ENCODE data around the gene PRRX1.

Gene PRRX1

DNA sequence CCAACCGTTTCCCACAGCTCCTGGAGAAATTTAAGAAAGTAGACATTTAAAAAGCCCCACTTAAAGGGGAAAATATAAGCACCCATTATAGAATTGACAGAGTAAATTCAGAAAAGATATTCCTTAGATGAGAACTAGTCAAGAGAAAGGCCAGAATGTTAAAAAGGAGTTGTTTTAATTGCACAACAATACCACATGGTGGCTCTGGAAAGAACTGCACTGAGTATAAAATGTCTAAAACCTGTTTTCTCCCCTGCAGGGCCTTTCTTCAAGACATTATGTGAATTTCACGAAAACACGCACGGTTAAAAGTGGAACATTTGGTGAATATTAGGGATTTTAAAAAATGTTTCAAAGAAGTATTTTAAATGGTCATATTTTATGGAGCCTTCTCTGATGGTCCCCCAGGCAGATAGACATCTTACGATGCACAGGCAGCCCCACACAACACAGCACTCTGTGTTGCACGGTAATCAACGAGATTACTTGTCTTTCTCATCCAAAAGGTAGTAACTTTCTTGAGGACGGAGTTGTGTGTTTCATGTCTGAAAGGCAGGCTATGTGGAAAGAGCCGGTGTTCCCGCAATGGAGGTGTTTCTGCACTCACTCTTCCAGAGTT is 101.9 kb downstream of the PRRX1 start:
- Histone ChIP-seq H3K27ac (ENCODE audit: low read length) (no peak overlapping the region), H3F3A (ENCODE audit: insufficient read depth, low read length) (no peaks in the 10 kb centered on the region), H3K27me3 (replicated peaks; ENCODE audit: insufficient read depth, low read length) (no peaks in the 10 kb centered on the region), H3K4me3 (ENCODE audit: low read length) (no peak overlapping the region), H3K9me3 (replicated peaks; ENCODE audit: insufficient read depth, low read length) (no peaks in the 10 kb centered on the region), H4K20me1 (ENCODE audit: insufficient read depth, low read length) (no peaks in the 10 kb centered on the region), H3K9me2 (replicated peaks; ENCODE audit: insufficient read depth, low read length) (no peaks in the 10 kb centered on the region), H3K9ac (ENCODE audit: low read length) (no peak overlapping the region), H3K36me3 (replicated peaks; ENCODE audit: insufficient read depth, low read length) (no peaks in the 10 kb centered on the region), H3K79me2 (ENCODE audit: low read length) (no peaks in the 10 kb centered on the region), H3K4me2 (ENCODE audit: low read depth, low read length) (no peak overlapping the region), H2AFZ (ENCODE audit: low read length) (no peak overlapping the region), H3K4me1 (ENCODE audit: low read length) (no peaks in the 10 kb centered on the region)
- DNase-seq = peak; percentile 27
- TF ChIP-seq, protein P1, sequence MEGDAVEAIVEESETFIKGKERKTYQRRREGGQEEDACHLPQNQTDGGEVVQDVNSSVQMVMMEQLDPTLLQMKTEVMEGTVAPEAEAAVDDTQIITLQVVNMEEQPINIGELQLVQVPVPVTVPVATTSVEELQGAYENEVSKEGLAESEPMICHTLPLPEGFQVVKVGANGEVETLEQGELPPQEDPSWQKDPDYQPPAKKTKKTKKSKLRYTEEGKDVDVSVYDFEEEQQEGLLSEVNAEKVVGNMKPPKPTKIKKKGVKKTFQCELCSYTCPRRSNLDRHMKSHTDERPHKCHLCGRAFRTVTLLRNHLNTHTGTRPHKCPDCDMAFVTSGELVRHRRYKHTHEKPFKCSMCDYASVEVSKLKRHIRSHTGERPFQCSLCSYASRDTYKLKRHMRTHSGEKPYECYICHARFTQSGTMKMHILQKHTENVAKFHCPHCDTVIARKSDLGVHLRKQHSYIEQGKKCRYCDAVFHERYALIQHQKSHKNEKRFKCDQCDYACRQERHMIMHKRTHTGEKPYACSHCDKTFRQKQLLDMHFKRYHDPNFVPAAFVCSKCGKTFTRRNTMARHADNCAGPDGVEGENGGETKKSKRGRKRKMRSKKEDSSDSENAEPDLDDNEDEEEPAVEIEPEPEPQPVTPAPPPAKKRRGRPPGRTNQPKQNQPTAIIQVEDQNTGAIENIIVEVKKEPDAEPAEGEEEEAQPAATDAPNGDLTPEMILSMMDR (IDR thresholded peaks at IDR 0.05; ENCODE audit: low read length) = peak; percentile 35
- no peak for TF ChIP-seq EZH2 (optimal IDR thresholded peaks at IDR 0.05; ENCODE audit: low read depth, low read length)
- no peak for TF ChIP-seq EZH2phosphoT487 (IDR thresholded peaks at IDR 0.05; ENCODE audit: low read length)

DNA sequence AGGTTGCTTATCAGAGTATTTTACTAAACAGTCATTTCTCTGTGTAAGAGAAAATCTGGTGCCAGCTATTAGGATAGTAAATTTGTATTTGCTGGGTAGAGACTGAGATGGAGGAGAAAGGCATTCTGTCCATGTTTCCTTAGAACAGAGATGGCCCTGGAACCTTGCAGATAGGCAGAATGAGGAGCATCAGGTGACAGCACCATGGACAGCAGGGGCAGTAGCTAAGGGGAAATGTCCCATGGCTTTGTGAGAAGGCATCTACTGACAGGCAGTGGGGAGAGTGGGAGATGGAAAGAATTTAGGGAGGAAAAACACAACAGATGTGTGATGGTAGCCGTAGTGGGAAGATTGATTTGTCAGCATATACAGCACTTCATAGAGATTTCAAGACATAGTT is 105.0 kb downstream of the PRRX1 start:
- no peaks in the 10 kb centered on the region for H3K9me3 ChIP-seq (replicated peaks; ENCODE audit: insufficient read depth, low read length)
- H3K27ac ChIP-seq (ENCODE audit: low read length) = no peak overlapping the region
- no peak for TF ChIP-seq EZH2 (optimal IDR thresholded peaks at IDR 0.05; ENCODE audit: low read depth, low read length)
- TF ChIP-seq, protein P1 (IDR thresholded peaks at IDR 0.05; ENCODE audit: low read length) = no peak
- TF ChIP-seq EZH2phosphoT487 (IDR thresholded peaks at IDR 0.05; ENCODE audit: low read length) = no peak
- H3K9me2 ChIP-seq (replicated peaks; ENCODE audit: insufficient read depth, low read length) = no peaks in the 10 kb centered on the region
- no peaks in the 10 kb centered on the region for H3F3A ChIP-seq (ENCODE audit: insufficient read depth, low read length)
- no peaks in the 10 kb centered on the region for H3K4me1 ChIP-seq (ENCODE audit: low read length)
- no peak overlapping the region for H2AFZ ChIP-seq (ENCODE audit: low read length)
- H3K36me3 ChIP-seq (replicated peaks; ENCODE audit: insufficient read depth, low read length) = no peaks in the 10 kb centered on the region
- no peak overlapping the region for H3K4me2 ChIP-seq (ENCODE audit: low read depth, low read length)
- H3K9ac ChIP-seq (ENCODE audit: low read length) = no peak overlapping the region
- H3K79me2 ChIP-seq (ENCODE audit: low read length) = no peaks in the 10 kb centered on the region
- DNase-seq = no peak
- no peaks in the 10 kb centered on the region for H3K27me3 ChIP-seq (replicated peaks; ENCODE audit: insufficient read depth, low read length)
- no peak overlapping the region for H3K4me3 ChIP-seq (ENCODE audit: low read length)
- no peaks in the 10 kb centered on the region for H4K20me1 ChIP-seq (ENCODE audit: insufficient read depth, low read length)

DNA sequence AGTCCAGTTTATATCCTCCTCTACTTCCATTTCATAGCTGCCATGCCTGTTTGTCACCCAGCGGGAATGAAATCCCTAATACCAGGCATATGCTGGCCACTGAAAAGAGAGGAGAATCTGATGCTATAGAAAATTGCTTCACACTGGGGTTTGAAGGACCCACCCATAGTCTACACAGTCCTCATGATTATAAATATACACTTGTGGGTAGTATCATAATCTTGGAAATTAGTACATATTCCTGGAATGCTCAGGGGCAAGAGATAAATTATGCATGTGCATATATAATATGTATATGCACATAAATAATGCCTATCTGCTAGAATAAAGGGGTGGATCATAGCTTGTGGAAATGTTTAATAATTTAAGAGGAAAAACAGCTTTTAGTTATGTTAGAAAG is 105.8 kb downstream of the PRRX1 start:
- H3K27ac ChIP-seq (ENCODE audit: low read length) = no peak overlapping the region
- H3K9me3 ChIP-seq (replicated peaks; ENCODE audit: insufficient read depth, low read length) = no peaks in the 10 kb centered on the region
- no peaks in the 10 kb centered on the region for H3F3A ChIP-seq (ENCODE audit: insufficient read depth, low read length)
- no peaks in the 10 kb centered on the region for H3K27me3 ChIP-seq (replicated peaks; ENCODE audit: insufficient read depth, low read length)
- H3K4me3 ChIP-seq (ENCODE audit: low read length) = no peak overlapping the region
- no peaks in the 10 kb centered on the region for H3K79me2 ChIP-seq (ENCODE audit: low read length)
- H3K4me1 ChIP-seq (ENCODE audit: low read length) = no peaks in the 10 kb centered on the region
- H3K9me2 ChIP-seq (replicated peaks; ENCODE audit: insufficient read depth, low read length) = no peaks in the 10 kb centered on the region
- no peak overlapping the region for H3K4me2 ChIP-seq (ENCODE audit: low read depth, low read length)
- H4K20me1 ChIP-seq (ENCODE audit: insufficient read depth, low read length) = no peaks in the 10 kb centered on the region
- no peak overlapping the region for H2AFZ ChIP-seq (ENCODE audit: low read length)
- no peak overlapping the region for H3K9ac ChIP-seq (ENCODE audit: low read length)
- no peaks in the 10 kb centered on the region for H3K36me3 ChIP-seq (replicated peaks; ENCODE audit: insufficient read depth, low read length)
- no peak for DNase-seq
- no peak for TF ChIP-seq EZH2 (optimal IDR thresholded peaks at IDR 0.05; ENCODE audit: low read depth, low read length)
- no peak for TF ChIP-seq EZH2phosphoT487 (IDR thresholded peaks at IDR 0.05; ENCODE audit: low read length)
- TF ChIP-seq, protein P1 (IDR thresholded peaks at IDR 0.05; ENCODE audit: low read length) = no peak

Measured in MM.1S (cell line).